ENCODE data around the gene SLC45A1.

SLC45A1 gene

GRCh38 chr1:8373125-8373524 lies 55.2 kb downstream of the SLC45A1 start:
- TF ChIP-seq CTCF (IDR thresholded peaks at IDR 0.05): no peak
- DNase-seq: no peak
- peaks cover 95% of the 10 kb centered on the region for H3K4me1 Mint-ChIP-seq
- H3K4me3 Mint-ChIP-seq: peak overlapping the region; percentile 66
- H3K36me3 Mint-ChIP-seq (ENCODE audit: low read depth): peaks cover 11% of the 10 kb centered on the region
- H3K27ac Mint-ChIP-seq: peak overlapping the region; percentile 94
- H3K27me3 Mint-ChIP-seq (ENCODE audit: low read depth, poor library complexity): no peaks in the 10 kb centered on the region
- no peaks in the 10 kb centered on the region for H3K9me3 Mint-ChIP-seq

GRCh38 chr1:8373581-8374241 lies 55.8 kb downstream of the SLC45A1 start:
- no peak for DNase-seq
- no peaks in the 10 kb centered on the region for H3K9me3 Mint-ChIP-seq
- TF ChIP-seq CTCF (IDR thresholded peaks at IDR 0.05): no peak
- peak overlapping the region; percentile 94 for H3K27ac Mint-ChIP-seq
- peaks cover 17% of the 10 kb centered on the region for H3K36me3 Mint-ChIP-seq (ENCODE audit: low read depth)
- peaks cover 95% of the 10 kb centered on the region for H3K4me1 Mint-ChIP-seq
- no peaks in the 10 kb centered on the region for H3K27me3 Mint-ChIP-seq (ENCODE audit: low read depth, poor library complexity)
- peak overlapping the region; percentile 66 for H3K4me3 Mint-ChIP-seq

- Mint-ChIP-seq H3K36me3 (ENCODE audit: low read depth) (peaks cover 21% of the 10 kb centered on the region), H3K9me3 (no peaks in the 10 kb centered on the region), H3K27ac (peak overlapping the region; percentile 94), H3K4me3 (peak overlapping the region; percentile 17), H3K4me1 (peaks cover 95% of the 10 kb centered on the region), H3K27me3 (ENCODE audit: low read depth, poor library complexity) (no peaks in the 10 kb centered on the region)
- no peak for TF ChIP-seq CTCF (IDR thresholded peaks at IDR 0.05)
- DNase-seq: no peak
These were observed 56.4 kb downstream of the SLC45A1 start for GRCh38 chr1:8374356-8374755.

- peak overlapping the region; percentile 94 for H3K27ac Mint-ChIP-seq
- peaks cover 95% of the 10 kb centered on the region for H3K4me1 Mint-ChIP-seq
- no peaks in the 10 kb centered on the region for H3K9me3 Mint-ChIP-seq
- TF ChIP-seq CTCF (IDR thresholded peaks at IDR 0.05): no peak
- peak overlapping the region; percentile 17 for H3K4me3 Mint-ChIP-seq
- H3K36me3 Mint-ChIP-seq (ENCODE audit: low read depth): peaks cover 21% of the 10 kb centered on the region
- H3K27me3 Mint-ChIP-seq (ENCODE audit: low read depth, poor library complexity): no peaks in the 10 kb centered on the region
- DNase-seq: no peak
These were observed 56.9 kb downstream of the SLC45A1 start for GRCh38 chr1:8374812-8375211.

GRCh38 chr1:8376358-8376840 lies 58.5 kb downstream of the SLC45A1 start:
- DNase-seq: no peak
- Mint-ChIP-seq H3K36me3 (ENCODE audit: low read depth) (peaks cover 27% of the 10 kb centered on the region), H3K9me3 (no peaks in the 10 kb centered on the region), H3K27me3 (ENCODE audit: low read depth, poor library complexity) (no peaks in the 10 kb centered on the region), H3K27ac (peak overlapping the region; percentile 75), H3K4me1 (peaks cover 95% of the 10 kb centered on the region), H3K4me3 (no peak overlapping the region)
- TF ChIP-seq CTCF (IDR thresholded peaks at IDR 0.05): no peak

Data from nephron progenitor cell (in vitro differentiated cells).